ENCODE data around the gene P2RX6. TPM values are rescaled to one million over a fixed set of nuclear protein-coding genes. Genes with fewer than 3 reads are reported as not detected.

The P2RX6 gene
- polyA plus RNA-seq, 1 donor (not counting 4 experiments of a cell fraction or from before 2014, with no cell fraction given) = 0.87 TPM

GRCh38 chr22:21051145-21051830 is 36.3 kb downstream of the P2RX6 start:
- Histone ChIP-seq H3K27ac (ENCODE audit: control insufficient read depth, insufficient read depth, low read length) (no peak overlapping the region), H4K20me1 (ENCODE audit: control insufficient read depth, extremely low read depth, insufficient read depth, low read length) (no peaks in the 10 kb centered on the region), H3K9me3 (ENCODE audit: control insufficient read depth, low read depth, low read length) (no peaks in the 10 kb centered on the region), H3K27me3 (ENCODE audit: control insufficient read depth, extremely low read depth, insufficient read depth, low read length) (no peaks in the 10 kb centered on the region), H3K9me1 (ENCODE audit: control insufficient read depth, extremely low read depth, insufficient read depth, low read length) (no peaks in the 10 kb centered on the region), H3K4me3 (ENCODE audit: control insufficient read depth in 2 of 3, extremely low read depth in 1 of 3, insufficient read depth in 2 of 3, low read depth in 1 of 3, low read length in 3 of 3) (no peak overlapping the region), H3K9ac (ENCODE audit: control insufficient read depth, extremely low read depth, insufficient read depth, low read length) (no peak overlapping the region), H2AFZ (ENCODE audit: control insufficient read depth, low read length) (no peak overlapping the region), H3K4me2 (ENCODE audit: control insufficient read depth, extremely low read depth, insufficient read depth, low read depth, low read length) (no peak overlapping the region), H3K79me2 (ENCODE audit: control insufficient read depth, insufficient read depth, low read length) (no peaks in the 10 kb centered on the region), H3K36me3 (ENCODE audit: control insufficient read depth in 2 of 2, extremely low read depth in 1 of 2, insufficient read depth in 2 of 2, low read length in 2 of 2) (no peaks in the 10 kb centered on the region), H3K4me1 (ENCODE audit: control insufficient read depth, extremely low read depth, insufficient read depth, low read length) (peaks cover 3% of the 10 kb centered on the region)
- dilution Hi-C loops (cut with MboI; ENCODE audit: extremely low pct_ligation_motif_present, low sequenced_read_pairs) = no loop called here
- no peak for FAIRE-seq
- no peak for DNase-seq (ENCODE audit: low read depth, low spot score)
- TF ChIP-seq CTCF (optimal IDR thresholded peaks at IDR 0.05 in 1 of 3, IDR thresholded peaks at IDR 0.05 in 1 of 3, conservative IDR thresholded peaks at IDR 0.05 in 1 of 3; ENCODE audit: extremely low read depth in 1 of 3, insufficient read depth in 2 of 3, low read length in 3 of 3) (no peak), EZH2 (IDR thresholded peaks at IDR 0.05; ENCODE audit: low read length) (no peak)

- Histone ChIP-seq H3K27me3 (ENCODE audit: control insufficient read depth, extremely low read depth, insufficient read depth, low read length) (no peaks in the 10 kb centered on the region), H4K20me1 (ENCODE audit: control insufficient read depth, extremely low read depth, insufficient read depth, low read length) (no peaks in the 10 kb centered on the region), H3K36me3 (ENCODE audit: control insufficient read depth in 2 of 2, extremely low read depth in 1 of 2, insufficient read depth in 2 of 2, low read length in 2 of 2) (no peaks in the 10 kb centered on the region), H3K79me2 (ENCODE audit: control insufficient read depth, insufficient read depth, low read length) (no peaks in the 10 kb centered on the region), H3K4me3 (ENCODE audit: control insufficient read depth in 2 of 3, extremely low read depth in 1 of 3, insufficient read depth in 2 of 3, low read depth in 1 of 3, low read length in 3 of 3) (no peak overlapping the region), H2AFZ (ENCODE audit: control insufficient read depth, low read length) (no peak overlapping the region), H3K4me1 (ENCODE audit: control insufficient read depth, extremely low read depth, insufficient read depth, low read length) (peaks cover 6% of the 10 kb centered on the region), H3K27ac (ENCODE audit: control insufficient read depth, insufficient read depth, low read length) (no peak overlapping the region), H3K9ac (ENCODE audit: control insufficient read depth, extremely low read depth, insufficient read depth, low read length) (no peak overlapping the region), H3K4me2 (ENCODE audit: control insufficient read depth, extremely low read depth, insufficient read depth, low read depth, low read length) (no peak overlapping the region), H3K9me1 (ENCODE audit: control insufficient read depth, extremely low read depth, insufficient read depth, low read length) (no peaks in the 10 kb centered on the region), H3K9me3 (ENCODE audit: control insufficient read depth, low read depth, low read length) (no peaks in the 10 kb centered on the region)
- dilution Hi-C loops (cut with MboI; ENCODE audit: extremely low pct_ligation_motif_present, low sequenced_read_pairs) = no loop called here
- FAIRE-seq (no peak), DNase-seq (ENCODE audit: low read depth, low spot score) (no peak)
- TF ChIP-seq EZH2 (IDR thresholded peaks at IDR 0.05; ENCODE audit: low read length) (no peak), CTCF (optimal IDR thresholded peaks at IDR 0.05 in 1 of 3, IDR thresholded peaks at IDR 0.05 in 1 of 3, conservative IDR thresholded peaks at IDR 0.05 in 1 of 3; ENCODE audit: extremely low read depth in 1 of 3, insufficient read depth in 2 of 3, low read length in 3 of 3) (no peak)
Measured at GRCh38 chr22:21051831-21052400, 37.0 kb downstream of the P2RX6 start.
